Superior temporal gyrus (tissue), 1 donor: Measurements from ENCODE around the gene FBXW12.

Experiments used
- DNase-seq: peaks from one replicate; pipeline ENCODE4 v3.0.0-alpha.2; 2016; ENCODE audit errors: extremely low spot score

Gene FBXW12

GRCh38 chr3:48435223-48435595, 63.2 kb downstream of the FBXW12 start:
- no peak for DNase-seq

GRCh38 chr3:48435774-48436476, 63.9 kb downstream of the FBXW12 start:
- peak; percentile 95 for DNase-seq

DNA sequence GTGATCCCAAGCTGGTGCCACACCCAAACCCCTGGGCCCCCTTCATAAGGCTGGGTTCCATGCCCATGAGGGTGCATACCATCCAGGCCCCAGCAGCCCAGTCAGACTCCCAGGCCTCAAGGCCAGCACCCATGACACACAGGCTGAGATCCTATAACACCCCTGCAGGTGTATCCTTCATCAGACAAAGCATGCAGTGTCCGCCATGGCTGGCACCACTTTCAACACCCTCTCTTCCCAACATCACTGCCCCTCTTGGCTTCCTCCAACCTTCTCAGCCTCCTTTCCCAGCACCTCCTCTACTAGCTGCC, 64.4 kb downstream of the FBXW12 start:
- no peak for DNase-seq

GRCh38 chr3:48436855-48437254, 64.8 kb downstream of the FBXW12 start:
- no peak for DNase-seq

DNA sequence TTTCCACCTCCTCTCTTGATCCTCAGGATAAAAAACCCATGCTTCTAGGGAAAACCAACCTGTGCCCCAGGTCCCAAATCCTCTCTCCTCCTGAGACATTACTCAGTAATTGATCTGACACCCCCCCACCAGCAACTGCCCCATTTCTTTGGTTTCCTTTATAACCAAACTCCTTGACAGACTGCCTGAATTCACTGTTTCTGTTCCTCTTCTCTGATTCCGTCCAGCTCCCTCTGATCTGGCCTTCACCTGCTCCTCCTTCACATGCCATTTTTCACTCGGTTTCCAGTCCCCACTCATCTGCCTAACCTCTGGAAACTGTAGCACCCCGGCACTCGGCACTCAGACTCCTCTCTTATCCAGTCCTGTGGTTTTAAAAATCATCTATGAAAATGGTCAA, 65.8 kb downstream of the FBXW12 start:
- no peak for DNase-seq

GRCh38 chr3:48439820-48440589, 68.0 kb downstream of the FBXW12 start, which contains the start of the genes CCDC51 and TMA7:
TSS of gene CCDC51 (minus strand) at chr3:48440119. CDS start at chr3:48435128, 4,991 bp downstream.
TSS of gene TMA7 (plus strand) at chr3:48440257. CDS start at chr3:48440297, 40 bp downstream.
- DNase-seq, result peak; percentile 99

- DNase-seq, result no peak
These were observed 68.6 kb downstream of the FBXW12 start for GRCh38 chr3:48440590-48440958.

GRCh38 chr3:48441940-48442339, 69.9 kb downstream of the FBXW12 start:
- DNase-seq, result no peak
